Stomach (tissue), 4 donors: ENCODE data around the gene FANCC.

ENCODE experiments used
- CTCF ChIP-seq, 7 experiments: fragments of 450-650 bp in 4 of 7; fragments of 200-600 bp in 3 of 7; sonication (generic) in 3 of 7; IDR thresholded peaks; one replicate each; pipeline ENCODE4 v1.5.1; 2016 to 2019; ENCODE audit warnings: antibody characterized with exemption in 7 of 7, control low read depth in 2 of 7, mild to moderate bottlenecking in 1 of 7
- POLR2AphosphoS5 ChIP-seq, 3 donors: sonication (generic); formaldehyde crosslinking; IDR thresholded peaks; one replicate each; pipeline ENCODE4 v1.6.1; 2016; ENCODE audit warnings: antibody characterized with exemption in 3 of 3

DNA sequence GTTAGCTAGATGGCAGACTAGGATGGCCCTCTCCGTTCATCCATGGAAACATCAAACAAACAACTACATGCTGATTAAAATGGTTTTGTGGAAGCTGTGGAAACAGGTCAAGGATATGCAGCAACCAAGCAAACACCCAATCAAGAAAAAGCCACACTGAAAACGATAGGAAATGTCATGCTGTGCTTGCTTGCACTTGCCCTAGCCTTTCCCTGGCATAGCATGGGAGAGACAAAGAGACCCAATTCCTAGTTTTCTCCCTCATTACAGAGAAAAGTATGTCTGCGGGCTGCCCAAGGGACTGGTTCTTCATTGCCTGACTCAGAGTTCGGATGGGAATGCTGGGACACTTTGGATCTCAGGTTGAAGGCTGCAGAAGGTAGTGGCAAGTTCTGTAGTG is 98.7 kb downstream of the FANCC start:
- TF ChIP-seq CTCF (IDR thresholded peaks at IDR 0.05) (no peak), POLR2AphosphoS5 (IDR thresholded peaks at IDR 0.05) (no peak)
